ENCODE results near the gene KCND3. TPM values are rescaled to one million over a fixed set of nuclear protein-coding genes. Genes with fewer than 3 reads are reported as not detected.

The KCND3 gene
- total and polyA plus RNA-seq, 2 donors (not counting 3 experiments of a cell fraction or from before 2014, with no cell fraction given) = 0.03 TPM; not detected in 1

- ChIA-PET POLR2A (no interaction called here), CTCF (no interaction called here)
- Histone ChIP-seq H3K79me2 (ENCODE audit: control insufficient read depth, insufficient read depth, low read length) (no peaks in the 10 kb centered on the region), H3K4me3 (replicated peaks in 1 of 3; ENCODE audit: insufficient read depth in 1 of 3, low read depth in 1 of 3, low read length in 3 of 3) (no peak overlapping the region), H3K36me3 (ENCODE audit: control insufficient read depth in 2 of 2, extremely low read depth in 1 of 2, insufficient read depth in 2 of 2, low read length in 2 of 2) (no peaks in the 10 kb centered on the region), H3K9me3 (replicated peaks; ENCODE audit: control insufficient read depth, insufficient read depth, low read length) (no peaks in the 10 kb centered on the region), H3K9me1 (replicated peaks; ENCODE audit: control insufficient read depth, extremely low read depth, insufficient read depth, low read length) (no peaks in the 10 kb centered on the region), H3K27me3 (ENCODE audit: control insufficient read depth in 2 of 2, insufficient read depth in 2 of 2, low read length in 2 of 2) (peaks cover 0 to 3% of the 10 kb centered on the region in 2 experiments), H4K20me1 (replicated peaks; ENCODE audit: control insufficient read depth, extremely low read depth, insufficient read depth, low read length) (no peaks in the 10 kb centered on the region), H3K27ac (ENCODE audit: insufficient read depth, low read depth, low read length) (no peak overlapping the region), H3K4me1 (ENCODE audit: control insufficient read depth, extremely low read depth, insufficient read depth, low read length) (no peaks in the 10 kb centered on the region), H2AFZ (ENCODE audit: low read depth, low read length) (no peak overlapping the region), H3K4me2 (ENCODE audit: insufficient read depth, low read length) (no peak overlapping the region), H3K9ac (replicated peaks; ENCODE audit: extremely low read depth, insufficient read depth, low read length) (no peak overlapping the region)
- FAIRE-seq (no peak), DNase-seq (ENCODE audit: low read depth, low spot score) (no peak)
- intact Hi-C loops (cut with micrococcal nuclease) = no loop called here
- dilution Hi-C loops (cut with MboI; ENCODE audit: extremely low pct_ligation_motif_present, low sequenced_read_pairs) = no loop called here
- no TSS peak for BruUV-seq (replicated peaks)
- TF ChIP-seq, protein P1, sequence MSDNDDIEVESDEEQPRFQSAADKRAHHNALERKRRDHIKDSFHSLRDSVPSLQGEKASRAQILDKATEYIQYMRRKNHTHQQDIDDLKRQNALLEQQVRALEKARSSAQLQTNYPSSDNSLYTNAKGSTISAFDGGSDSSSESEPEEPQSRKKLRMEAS (IDR thresholded peaks at IDR 0.05; ENCODE audit: insufficient read depth, insufficient read length) = no peak
- no peak for TF ChIP-seq EZH2 (IDR thresholded peaks at IDR 0.05; ENCODE audit: borderline replicate concordance, low read depth, low read length, severe bottlenecking)
- TF ChIP-seq JUN (IDR thresholded peaks at IDR 0.05; ENCODE audit: borderline replicate concordance, insufficient read depth, insufficient read length, low read depth) = no peak
- TF ChIP-seq GATA2 (IDR thresholded peaks at IDR 0.05; ENCODE audit: insufficient read depth, insufficient read length, low read depth, low read length) = no peak
- TF ChIP-seq FOS (IDR thresholded peaks at IDR 0.05; ENCODE audit: borderline replicate concordance, insufficient read depth, low read length) = no peak
- TF ChIP-seq POLR2AphosphoS5 (IDR thresholded peaks at IDR 0.05; ENCODE audit: insufficient read depth, low read depth, low read length) = no peak
- TF ChIP-seq MYC (IDR thresholded peaks at IDR 0.05; ENCODE audit: low read depth, low read length) = no peak
Observed at GRCh38 chr1:111878091-111878490, 111.4 kb downstream of the KCND3 start.

DNA sequence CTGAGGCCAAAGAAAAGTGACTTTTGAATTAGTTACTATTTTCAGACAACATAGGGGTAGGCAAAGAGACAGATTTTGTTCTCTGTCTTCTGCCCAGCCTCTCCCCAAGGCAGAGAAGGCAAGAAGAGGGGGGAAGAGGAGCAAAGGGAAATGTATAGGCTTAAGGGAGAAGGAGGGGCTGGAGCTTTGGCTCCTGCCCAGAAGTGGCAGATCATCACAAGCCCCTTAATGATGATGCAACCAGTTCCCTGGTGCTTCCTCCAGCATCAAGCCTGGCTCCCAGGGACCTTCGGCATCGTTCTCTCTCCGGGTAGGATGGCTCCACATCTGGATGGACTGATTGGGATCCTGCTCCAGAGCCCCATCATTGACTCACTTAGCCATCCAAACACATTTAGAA lies 112.8 kb downstream of the KCND3 start:
- FAIRE-seq = no peak
- H3K4me1 ChIP-seq (ENCODE audit: control insufficient read depth, extremely low read depth, insufficient read depth, low read length) = no peaks in the 10 kb centered on the region
- ChIA-PET CTCF (no interaction called here), POLR2A (no interaction called here)
- no TSS peak for BruUV-seq (replicated peaks)
- peaks cover 0 to 3% of the 10 kb centered on the region in 2 experiments for H3K27me3 ChIP-seq (ENCODE audit: control insufficient read depth in 2 of 2, insufficient read depth in 2 of 2, low read length in 2 of 2)
- H3K27ac ChIP-seq (ENCODE audit: insufficient read depth, low read depth, low read length) = no peak overlapping the region
- DNase-seq (ENCODE audit: low read depth, low spot score) = no peak
- no peaks in the 10 kb centered on the region for H3K9me3 ChIP-seq (replicated peaks; ENCODE audit: control insufficient read depth, insufficient read depth, low read length)
- no peaks in the 10 kb centered on the region for H4K20me1 ChIP-seq (replicated peaks; ENCODE audit: control insufficient read depth, extremely low read depth, insufficient read depth, low read length)
- H3K9me1 ChIP-seq (replicated peaks; ENCODE audit: control insufficient read depth, extremely low read depth, insufficient read depth, low read length) = no peaks in the 10 kb centered on the region
- no peak overlapping the region for H3K4me3 ChIP-seq (replicated peaks in 1 of 3; ENCODE audit: insufficient read depth in 1 of 3, low read depth in 1 of 3, low read length in 3 of 3)
- no peak overlapping the region for H3K9ac ChIP-seq (replicated peaks; ENCODE audit: extremely low read depth, insufficient read depth, low read length)
- H2AFZ ChIP-seq (ENCODE audit: low read depth, low read length) = no peak overlapping the region
- intact Hi-C loops (cut with micrococcal nuclease) = no loop called here
- dilution Hi-C loops (cut with MboI; ENCODE audit: extremely low pct_ligation_motif_present, low sequenced_read_pairs) = no loop called here
- no peaks in the 10 kb centered on the region for H3K79me2 ChIP-seq (ENCODE audit: control insufficient read depth, insufficient read depth, low read length)
- H3K36me3 ChIP-seq (ENCODE audit: control insufficient read depth in 2 of 2, extremely low read depth in 1 of 2, insufficient read depth in 2 of 2, low read length in 2 of 2) = no peaks in the 10 kb centered on the region
- no peak overlapping the region for H3K4me2 ChIP-seq (ENCODE audit: insufficient read depth, low read length)
- TF ChIP-seq FOS (IDR thresholded peaks at IDR 0.05; ENCODE audit: borderline replicate concordance, insufficient read depth, low read length) = no peak
- no peak for TF ChIP-seq POLR2A (IDR thresholded peaks at IDR 0.05; ENCODE audit: low read depth, low read length)
- TF ChIP-seq, protein P2, sequence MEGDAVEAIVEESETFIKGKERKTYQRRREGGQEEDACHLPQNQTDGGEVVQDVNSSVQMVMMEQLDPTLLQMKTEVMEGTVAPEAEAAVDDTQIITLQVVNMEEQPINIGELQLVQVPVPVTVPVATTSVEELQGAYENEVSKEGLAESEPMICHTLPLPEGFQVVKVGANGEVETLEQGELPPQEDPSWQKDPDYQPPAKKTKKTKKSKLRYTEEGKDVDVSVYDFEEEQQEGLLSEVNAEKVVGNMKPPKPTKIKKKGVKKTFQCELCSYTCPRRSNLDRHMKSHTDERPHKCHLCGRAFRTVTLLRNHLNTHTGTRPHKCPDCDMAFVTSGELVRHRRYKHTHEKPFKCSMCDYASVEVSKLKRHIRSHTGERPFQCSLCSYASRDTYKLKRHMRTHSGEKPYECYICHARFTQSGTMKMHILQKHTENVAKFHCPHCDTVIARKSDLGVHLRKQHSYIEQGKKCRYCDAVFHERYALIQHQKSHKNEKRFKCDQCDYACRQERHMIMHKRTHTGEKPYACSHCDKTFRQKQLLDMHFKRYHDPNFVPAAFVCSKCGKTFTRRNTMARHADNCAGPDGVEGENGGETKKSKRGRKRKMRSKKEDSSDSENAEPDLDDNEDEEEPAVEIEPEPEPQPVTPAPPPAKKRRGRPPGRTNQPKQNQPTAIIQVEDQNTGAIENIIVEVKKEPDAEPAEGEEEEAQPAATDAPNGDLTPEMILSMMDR (IDR thresholded peaks at IDR 0.05; ENCODE audit: extremely low read depth in 1 of 2, insufficient read depth in 1 of 2, low read depth in 1 of 2, low read length in 2 of 2) = no peak
- TF ChIP-seq, protein P1 (IDR thresholded peaks at IDR 0.05; ENCODE audit: insufficient read depth, insufficient read length) = no peak
- no peak for TF ChIP-seq MYC (IDR thresholded peaks at IDR 0.05; ENCODE audit: low read depth, low read length)
- no peak for TF ChIP-seq EZH2 (IDR thresholded peaks at IDR 0.05; ENCODE audit: borderline replicate concordance, low read depth, low read length, severe bottlenecking)
- TF ChIP-seq POLR2AphosphoS5 (IDR thresholded peaks at IDR 0.05; ENCODE audit: insufficient read depth, low read depth, low read length) = no peak
- TF ChIP-seq JUN (IDR thresholded peaks at IDR 0.05; ENCODE audit: borderline replicate concordance, insufficient read depth, insufficient read length, low read depth) = no peak
- no peak for TF ChIP-seq GATA2 (IDR thresholded peaks at IDR 0.05; ENCODE audit: insufficient read depth, insufficient read length, low read depth, low read length)

Data from endothelial cell of umbilical vein (primary cell).